ENCODE measurements around the gene ARL8A.
A peak's percentile ranks its signal among the peaks of the same experiment; 100 is the strongest.
"Not testable (repeated sequence)": the region's sequence is repeated elsewhere in the genome, so short reads cannot be mapped to it uniquely, and the experiment has no call there.

Gene ARL8A

DNA sequence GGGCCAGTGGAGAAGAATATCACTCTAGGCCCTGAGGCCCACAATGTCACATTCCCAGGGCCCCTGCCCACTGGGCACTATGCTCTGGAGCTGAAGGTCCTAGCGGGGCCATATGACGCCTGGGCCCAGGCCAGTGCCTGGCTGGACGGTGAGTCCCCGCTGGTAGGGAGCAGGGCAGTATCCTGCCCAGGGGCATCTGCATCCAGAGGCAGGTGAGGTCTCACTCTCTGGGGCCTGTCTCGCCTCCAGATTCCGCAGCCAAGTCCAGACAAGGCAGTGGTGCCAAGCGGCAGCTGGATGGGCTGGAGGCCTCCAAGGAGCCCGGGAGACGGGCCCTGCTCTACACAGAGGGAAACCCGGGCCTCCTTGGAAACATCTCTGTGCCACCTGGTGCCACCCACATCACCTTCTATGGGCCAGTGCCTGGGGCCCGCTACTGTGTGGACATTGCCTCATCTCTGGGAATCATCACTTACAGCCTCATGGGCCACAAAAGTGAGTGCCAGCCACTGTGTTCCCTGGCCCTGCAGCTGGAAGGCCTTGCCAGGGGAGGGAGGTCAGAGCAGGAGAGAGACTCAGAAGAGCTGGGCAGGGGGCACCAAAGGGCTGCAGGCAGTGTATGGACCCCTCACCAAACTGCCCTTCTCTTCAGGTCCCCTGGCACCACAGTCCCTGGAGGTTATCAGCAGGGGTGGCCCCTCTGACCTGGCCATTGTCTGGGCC lies 26.9 kb upstream of the ARL8A start:
- no peak overlapping the region for H3K4me3 ChIP-seq (replicated peaks; ENCODE audit: low read depth, low read length)
- TF ChIP-seq, protein P1, sequence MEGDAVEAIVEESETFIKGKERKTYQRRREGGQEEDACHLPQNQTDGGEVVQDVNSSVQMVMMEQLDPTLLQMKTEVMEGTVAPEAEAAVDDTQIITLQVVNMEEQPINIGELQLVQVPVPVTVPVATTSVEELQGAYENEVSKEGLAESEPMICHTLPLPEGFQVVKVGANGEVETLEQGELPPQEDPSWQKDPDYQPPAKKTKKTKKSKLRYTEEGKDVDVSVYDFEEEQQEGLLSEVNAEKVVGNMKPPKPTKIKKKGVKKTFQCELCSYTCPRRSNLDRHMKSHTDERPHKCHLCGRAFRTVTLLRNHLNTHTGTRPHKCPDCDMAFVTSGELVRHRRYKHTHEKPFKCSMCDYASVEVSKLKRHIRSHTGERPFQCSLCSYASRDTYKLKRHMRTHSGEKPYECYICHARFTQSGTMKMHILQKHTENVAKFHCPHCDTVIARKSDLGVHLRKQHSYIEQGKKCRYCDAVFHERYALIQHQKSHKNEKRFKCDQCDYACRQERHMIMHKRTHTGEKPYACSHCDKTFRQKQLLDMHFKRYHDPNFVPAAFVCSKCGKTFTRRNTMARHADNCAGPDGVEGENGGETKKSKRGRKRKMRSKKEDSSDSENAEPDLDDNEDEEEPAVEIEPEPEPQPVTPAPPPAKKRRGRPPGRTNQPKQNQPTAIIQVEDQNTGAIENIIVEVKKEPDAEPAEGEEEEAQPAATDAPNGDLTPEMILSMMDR (IDR thresholded peaks at IDR 0.05; ENCODE audit: low read depth, low read length, missing control alignments): no peak
- DNase-seq (ENCODE audit: extremely low read depth, low read depth): no peak

DNA sequence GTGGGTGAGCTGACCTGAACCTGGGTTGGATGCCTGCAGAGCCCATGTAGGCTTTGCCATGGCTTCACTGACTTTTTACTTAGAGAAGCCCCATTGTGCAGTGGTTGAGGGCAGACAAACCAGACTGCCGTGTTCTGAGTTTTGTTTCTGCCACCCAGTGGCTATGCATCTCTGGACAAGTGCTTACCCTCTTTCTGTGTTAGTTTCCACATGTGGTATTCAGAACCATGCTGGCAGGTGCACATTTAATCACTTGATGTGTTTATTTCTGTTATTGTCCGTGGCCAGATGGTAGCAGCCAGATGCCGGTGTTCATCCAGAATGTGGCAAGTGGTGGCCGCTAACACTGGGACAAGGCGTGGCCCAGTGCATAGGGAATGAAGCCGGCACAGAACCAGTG lies 26.2 kb upstream of the ARL8A start:
- H3K4me3 ChIP-seq (replicated peaks; ENCODE audit: low read depth, low read length): no peak overlapping the region
- TF ChIP-seq, protein P1 (IDR thresholded peaks at IDR 0.05; ENCODE audit: low read depth, low read length, missing control alignments): no peak
- DNase-seq (ENCODE audit: extremely low read depth, low read depth): no peak

DNA sequence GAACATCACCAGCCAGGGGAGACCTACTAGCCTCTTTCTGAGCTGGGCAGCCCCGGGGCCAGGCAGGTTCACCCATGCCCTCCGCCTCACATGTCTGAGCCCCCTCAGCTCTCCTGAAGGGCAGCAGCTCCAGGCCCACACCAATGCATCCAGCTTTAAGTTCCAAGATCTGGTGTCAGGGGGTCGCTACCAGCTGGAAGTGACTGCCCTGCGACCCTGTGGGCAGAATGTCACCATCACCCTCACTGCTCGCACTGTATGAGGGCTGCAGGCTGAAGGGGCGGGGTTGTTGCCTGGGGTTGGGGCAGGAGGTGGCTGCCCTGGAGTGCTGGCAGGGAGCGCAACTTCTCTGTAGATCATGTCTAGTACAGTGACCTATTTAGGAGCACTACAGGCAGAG lies 24.3 kb upstream of the ARL8A start:
- H3K4me3 ChIP-seq (replicated peaks; ENCODE audit: low read depth, low read length): peak overlapping the region; percentile 43
- DNase-seq (ENCODE audit: extremely low read depth, low read depth): no peak
- TF ChIP-seq, protein P1 (IDR thresholded peaks at IDR 0.05; ENCODE audit: low read depth, low read length, missing control alignments): no peak

DNA sequence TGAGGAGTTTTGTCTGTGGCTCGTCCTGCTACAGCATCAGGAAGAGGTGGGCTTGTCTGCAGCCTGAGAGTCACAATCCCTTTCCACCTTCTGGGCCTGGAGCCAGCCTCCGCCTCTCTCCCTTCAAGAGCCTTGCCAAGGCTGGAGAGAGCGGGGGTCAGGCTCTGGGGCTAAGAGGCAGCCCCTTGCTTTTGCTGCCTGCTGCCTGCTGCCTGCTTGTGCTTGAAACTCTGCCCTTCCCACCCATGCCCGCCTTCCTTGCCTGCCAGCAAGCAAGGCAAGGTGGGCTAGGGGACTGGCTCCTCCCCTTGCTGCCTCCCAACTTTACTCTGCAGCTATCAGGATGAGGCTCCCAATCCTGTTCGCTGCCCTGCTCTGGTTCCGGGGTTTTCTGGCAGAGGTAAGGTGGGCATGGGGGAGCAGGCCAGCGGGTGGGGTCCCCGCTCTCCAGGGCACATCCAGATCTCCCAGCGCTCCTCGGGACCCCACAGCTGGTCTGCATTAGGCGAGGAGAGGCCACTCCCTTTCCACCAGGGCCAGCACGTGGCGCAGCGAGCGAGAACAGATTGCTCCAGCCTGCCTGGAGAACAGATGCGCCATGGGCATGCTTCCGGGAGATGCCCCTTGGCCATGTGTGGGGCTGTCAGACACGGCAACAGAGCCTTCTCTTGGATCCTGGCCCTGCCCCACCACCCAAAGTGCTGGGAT lies 23.3 kb upstream of the ARL8A start:
- DNase-seq (ENCODE audit: extremely low read depth, low read depth): peak; percentile 76
- H3K4me3 ChIP-seq (replicated peaks; ENCODE audit: low read depth, low read length): peak overlapping the region; percentile 43
- TF ChIP-seq, protein P1 (IDR thresholded peaks at IDR 0.05; ENCODE audit: low read depth, low read length, missing control alignments): no peak

DNA sequence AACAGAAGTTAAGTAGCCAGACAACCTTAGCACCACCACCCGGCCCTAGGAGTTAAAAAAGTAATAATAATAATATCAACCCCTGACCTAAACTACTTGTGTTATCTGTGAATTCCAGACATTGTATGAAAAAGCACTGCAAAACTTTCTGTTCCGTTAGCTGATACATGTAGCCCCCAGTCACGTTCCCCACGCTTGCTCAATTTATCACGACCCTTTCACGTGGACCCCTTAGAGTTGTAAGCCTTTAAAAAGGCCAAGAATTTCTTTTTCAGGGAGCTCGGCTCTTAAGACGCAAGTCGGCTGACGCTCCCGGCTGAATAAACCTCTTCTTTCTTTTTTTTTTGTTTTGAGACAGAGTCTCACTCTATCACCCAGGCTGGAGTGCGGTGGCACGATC lies 22.5 kb upstream of the ARL8A start:
- H3K4me3 ChIP-seq (replicated peaks; ENCODE audit: low read depth, low read length); DNase-seq (ENCODE audit: extremely low read depth, low read depth): not testable (repeated sequence)

DNA sequence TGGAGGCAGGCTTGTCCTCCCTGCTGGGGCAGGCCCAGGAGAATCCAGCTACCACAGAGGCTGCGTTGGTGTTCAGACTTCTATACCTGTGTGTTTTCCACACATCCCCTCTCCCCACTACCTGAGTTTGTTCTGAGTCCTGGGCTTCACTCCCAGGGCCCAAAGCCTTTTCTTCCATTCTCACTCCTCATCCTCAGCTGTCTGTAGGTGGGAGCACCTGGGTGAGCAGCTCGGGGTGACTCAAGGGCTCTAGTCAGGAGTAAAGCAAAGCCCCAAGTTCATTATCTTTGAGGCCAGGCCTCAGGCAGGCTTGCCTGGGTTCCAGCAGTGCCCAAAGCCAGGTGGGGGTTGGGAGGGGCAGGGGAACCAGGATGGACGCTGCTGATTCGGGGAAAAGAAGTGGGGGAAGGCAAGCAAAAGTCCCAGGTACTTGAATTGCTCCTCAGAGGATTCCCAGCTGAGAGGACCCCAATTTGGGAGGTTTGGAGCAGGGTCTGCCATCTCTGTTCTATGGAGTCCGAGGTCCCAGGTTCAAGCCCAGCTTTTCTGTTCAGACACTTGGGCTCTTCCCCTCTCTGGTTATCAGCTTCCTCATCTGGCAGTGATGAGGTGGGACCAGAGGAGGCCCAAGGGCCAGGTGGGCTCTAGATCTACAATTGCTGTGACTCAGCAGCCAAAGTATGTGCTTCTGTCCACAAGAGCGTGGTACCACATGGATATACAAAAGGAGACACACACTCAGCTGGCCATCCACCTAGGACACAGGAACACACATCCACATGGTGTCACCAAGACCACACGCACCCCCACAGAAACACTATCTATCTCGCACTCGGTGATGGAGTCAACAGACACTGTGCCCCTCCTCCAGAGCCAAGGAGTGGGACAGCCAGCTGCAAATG lies 21.7 kb upstream of the ARL8A start:
- no peak overlapping the region for H3K4me3 ChIP-seq (replicated peaks; ENCODE audit: low read depth, low read length)
- TF ChIP-seq, protein P1 (IDR thresholded peaks at IDR 0.05; ENCODE audit: low read depth, low read length, missing control alignments): no peak
- no peak for DNase-seq (ENCODE audit: extremely low read depth, low read depth)
